A549 (cell line): ENCODE measurements around the gene TTC1. TPM values are rescaled to one million over a fixed set of nuclear protein-coding genes. Genes with fewer than 3 reads are reported as not detected.
A peak's percentile ranks its signal among the peaks of the same experiment; 100 is the strongest.

Experiments
- ATAC-seq, 2 experiments: fragments of 200-7000 bp in 1 of 2; fragments of >200 bp in 1 of 2; cut with Nextera tagmentation in 1 of 2; cut with Tn5 transposase in 1 of 2; 3 replicates each; pipeline versions ENCODE4 v1.8.0 to v1.9.1; 2018 to 2020; ENCODE audit warnings: mild to moderate bottlenecking in 1 of 2, moderate library complexity in 1 of 2
- CTCF ChIA-PET: fragments of 300-600 bp; sonication (Branson Sonifier 250); formaldehyde crosslinking; extraction: SDS; loops from one replicate; lab custom pipeline; 2021; ENCODE audit warnings: antibody characterized with exemption, inconsistent platforms; lab: Yijun Ruan, JAX
- POLR2A ChIA-PET: fragments of 350-600 bp; formaldehyde crosslinking; extraction: SDS; loops from one replicate; lab custom pipeline; 2021; ENCODE audit warnings: antibody characterized with exemption, inconsistent platforms; lab: Yijun Ruan, JAX
- DNase-seq, 2 experiments: peaks; one replicate each; pipeline versions ENCODE4 v3.0.0 to v3.0.0-alpha.2; 2011 to 2016; ENCODE audit warnings: low read depth in 1 of 2, low spot score in 1 of 2
- FAIRE-seq: peaks from 2 replicates; lab custom pipeline; 2011; peaks lifted over from hg19 to GRCh38; lab: Jason Lieb, UNC
- H3K27ac ChIP-seq, 2 experiments: fragments of >200 bp; sonication (Bioruptor Twin); formaldehyde crosslinking; 3 replicates each; pipeline ENCODE4 v1.5.1; 2016 to 2017
- H3K4me1 ChIP-seq: fragments of >200 bp; sonication (Bioruptor Twin); formaldehyde crosslinking; 3 replicates; pipeline ENCODE4 v1.6.1; 2016
- H3K4me2 ChIP-seq: fragments of >200 bp; sonication (Bioruptor Twin); formaldehyde crosslinking; 3 replicates; pipeline ENCODE4 v1.6.1; 2016
- H3K4me3 ChIP-seq: fragments of >200 bp; sonication (Bioruptor Twin); formaldehyde crosslinking; 3 replicates; pipeline ENCODE4 v1.5.1; 2016
- H3K9me3 ChIP-seq: fragments of >200 bp; sonication (Bioruptor Twin); formaldehyde crosslinking; 3 replicates; pipeline ENCODE4 v1.6.1; 2016
- CBX8 ChIP-seq: fragments of 200-600 bp; sonication (generic); IDR thresholded peaks from 2 replicates; pipeline ENCODE4 v1.6.1; 2016
- CHD4 ChIP-seq: fragments of 200-600 bp; sonication (generic); IDR thresholded peaks from 2 replicates; pipeline ENCODE4 v1.6.1; 2016; ENCODE audit warnings: antibody characterized with exemption, mild to moderate bottlenecking, borderline replicate concordance
- EHF ChIP-seq: fragments of 250-450 bp; sonication (Bioruptor Pico); IDR thresholded peaks from 2 replicates; pipeline ENCODE4 v1.5.0; 2020; ENCODE audit warnings: mild to moderate bottlenecking
- EP300 ChIP-seq, 2 experiments: fragments of >200 bp; sonication (Bioruptor Twin); formaldehyde crosslinking; IDR thresholded peaks; 2 replicates in 1 of 2; 3 replicates in 1 of 2; pipeline ENCODE4 v1.6.1; 2016 to 2017
- ESRRA ChIP-seq: fragments of 150-350 bp; IDR thresholded peaks from 2 replicates; pipeline ENCODE4 v1.6.1; 2014; ENCODE audit warnings: mild to moderate bottlenecking, low read length, borderline replicate concordance
- FOSB ChIP-seq: fragments of 250-450 bp; sonication (Bioruptor Pico); IDR thresholded peaks from 2 replicates; pipeline ENCODE4 v1.5.0; 2020; ENCODE audit warnings: mild to moderate bottlenecking, moderate library complexity
- FOSL2 ChIP-seq, 2 experiments: fragments of 450-650 bp in 1 of 2; fragments of >200 bp in 1 of 2; sonication (Bioruptor Twin) in 1 of 2; formaldehyde crosslinking; IDR thresholded peaks; 2 replicates each; pipeline versions ENCODE4 v1.5.0 to v1.6.1; 2016 to 2020; ENCODE audit warnings: mild to moderate bottlenecking in 1 of 2, moderate library complexity in 1 of 2
- FOXS1 ChIP-seq: fragments of 250-450 bp; sonication (Bioruptor Pico); IDR thresholded peaks from 2 replicates; pipeline ENCODE4 v1.5.0; 2020; ENCODE audit warnings: mild to moderate bottlenecking, moderate library complexity
- HMGXB4 ChIP-seq: fragments of 250-450 bp; sonication (Bioruptor Pico); IDR thresholded peaks from 2 replicates; pipeline ENCODE4 v1.5.0; 2021; ENCODE audit warnings: mild to moderate bottlenecking, moderate library complexity, borderline replicate concordance
- JUN ChIP-seq, 2 experiments: fragments of >200 bp; sonication (Bioruptor Twin); formaldehyde crosslinking; IDR thresholded peaks; 2 replicates in 1 of 2; 3 replicates in 1 of 2; pipeline ENCODE4 v1.6.1; 2016 to 2017
- KDM1A ChIP-seq: fragments of 200-600 bp; sonication (generic); IDR thresholded peaks from 2 replicates; pipeline ENCODE4 v1.6.1; 2016; ENCODE audit warnings: low read depth, mild to moderate bottlenecking
- MAFK ChIP-seq: fragments of 450-650 bp; IDR thresholded peaks from 2 replicates; pipeline ENCODE4 v1.6.1; 2014; ENCODE audit not compliant: partially characterized antibody
- NFE2L2 ChIP-seq: fragments of 150-350 bp; conservative IDR thresholded peaks from 2 replicates; pipeline ENCODE4 v1.6.1; 2014; ENCODE audit warnings: low read length
- NPAS2 ChIP-seq: fragments of 250-450 bp; sonication (Bioruptor Pico); IDR thresholded peaks from 2 replicates; pipeline ENCODE4 v1.8.0; 2022; ENCODE audit warnings: mild to moderate bottlenecking, moderate library complexity, borderline replicate concordance
- POLR2A ChIP-seq: IDR thresholded peaks from 2 replicates; pipeline ENCODE4 v1.6.1; 2012; ENCODE audit warnings: mild to moderate bottlenecking, low read length
- RAD21 ChIP-seq, 2 experiments: fragments of >200 bp in 1 of 2; sonication (Bioruptor Twin) in 1 of 2; formaldehyde crosslinking in 1 of 2; IDR thresholded peaks in 1 of 2; conservative IDR thresholded peaks in 1 of 2; 2 replicates in 1 of 2; 3 replicates in 1 of 2; pipeline ENCODE4 v1.6.1; 2012 to 2018; ENCODE audit warnings: inconsistent platforms in 1 of 2
- ZC3H11A ChIP-seq: fragments of 450-650 bp; IDR thresholded peaks from 2 replicates; pipeline ENCODE4 v1.6.1; 2014; ENCODE audit warnings: antibody characterized with exemption, mild to moderate bottlenecking
- ZNF302 ChIP-seq: fragments of 250-450 bp; sonication (Bioruptor Pico); IDR thresholded peaks from 2 replicates; pipeline ENCODE4 v1.9.0; 2021; ENCODE audit warnings: inconsistent platforms, mild to moderate bottlenecking, moderate library complexity
- WGBS: methylation state at CpG from one replicate; pipeline ENCODE4 v1.1.6; 2017; ENCODE audit errors: missing lambda C conversion rate; 5-methylcytosine and 5-hydroxymethylcytosine counted together
- polyA plus RNA-seq, 4 experiments: library from polyadenylated mRNA; depleted of rRNA in 3 of 4; stranded (reverse); fragments of >200 nt; fragmentation: RNase III in 1 of 4; extraction: RNeasy Plus Mini Kit Qiagen cat#74134 plus additional on column Dnase treatment in 1 of 4; gene quantifications; 2 replicates in 3 of 4; 3 replicates in 1 of 4; pipeline ENCODE4 v1.2.3, GENCODE V29; 2011 to 2017
- TF ChIP-seq, protein P1 (sequence below): fragments of >200 bp; sonication (Bioruptor Twin); formaldehyde crosslinking; IDR thresholded peaks from 2 replicates; pipeline ENCODE4 v1.6.1; 2016
- TF ChIP-seq, protein P2 (sequence below): IDR thresholded peaks from 2 replicates; pipeline ENCODE4 v1.6.1; 2012

The TTC1 gene
- polyA plus RNA-seq, 2 of the 4 experiments (the other 2 are of a cell fraction) = 64.9 to 79.7 TPM

DNA sequence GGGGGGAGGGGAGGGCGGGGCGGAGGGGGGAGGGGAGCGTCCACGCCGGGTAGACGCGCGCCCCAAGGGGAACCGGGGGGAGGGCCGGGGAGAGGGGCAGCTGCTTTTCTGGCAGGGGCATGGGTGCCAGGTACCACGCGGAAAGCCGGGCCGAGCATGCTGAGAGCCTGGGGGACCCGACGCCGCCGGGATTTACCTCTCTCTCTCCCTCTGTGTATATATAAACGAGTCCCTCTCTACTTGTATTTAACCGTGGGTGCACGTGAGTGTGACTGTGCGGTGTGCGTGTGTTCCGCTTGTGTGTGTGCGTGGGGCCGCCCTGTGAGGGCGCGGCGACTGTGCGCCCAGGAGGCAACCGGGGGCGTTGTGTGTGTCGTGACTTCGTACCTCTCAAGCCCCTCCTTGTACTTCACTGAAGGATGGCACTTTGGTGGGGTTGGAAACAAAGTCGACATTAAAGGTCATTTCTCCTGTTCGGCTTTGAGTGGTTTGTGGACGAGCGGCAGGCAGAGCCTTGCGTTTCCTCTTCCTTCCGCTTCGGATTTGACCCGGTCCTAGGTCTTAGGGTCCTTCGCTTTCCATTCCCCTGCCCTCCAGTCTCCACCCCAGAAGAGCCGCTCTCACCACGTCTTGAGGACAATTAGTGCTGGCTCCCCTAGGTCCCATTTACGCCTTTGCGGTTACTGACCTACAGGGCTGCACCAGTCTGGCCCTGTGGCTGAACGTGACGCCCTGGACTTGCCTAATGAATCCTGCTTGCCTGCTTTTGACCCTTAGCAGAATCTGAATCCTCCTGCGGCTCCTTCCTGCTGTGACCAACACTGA is 36.2 kb upstream of the TTC1 start:
- Histone ChIP-seq H3K4me3 (no peak overlapping the region), H3K9me3 (no peaks in the 10 kb centered on the region), H3K4me2 (no peak overlapping the region), H3K4me1 (peaks cover 17% of the 10 kb centered on the region), H3K27ac (no peak overlapping the region)
- ATAC-seq = no peak
- no peak for TF ChIP-seq POLR2A
- TF ChIP-seq CBX8 = no peak
- TF ChIP-seq KDM1A = no peak
- TF ChIP-seq NFE2L2 = no peak
- no peak for TF ChIP-seq ZNF302
- no peak for TF ChIP-seq CHD4
- TF ChIP-seq FOSB = no peak
- TF ChIP-seq JUN (IDR thresholded peaks at IDR 0.05) = no peak
- TF ChIP-seq EP300 (IDR thresholded peaks at IDR 0.05) = no peak
- TF ChIP-seq, protein P1, sequence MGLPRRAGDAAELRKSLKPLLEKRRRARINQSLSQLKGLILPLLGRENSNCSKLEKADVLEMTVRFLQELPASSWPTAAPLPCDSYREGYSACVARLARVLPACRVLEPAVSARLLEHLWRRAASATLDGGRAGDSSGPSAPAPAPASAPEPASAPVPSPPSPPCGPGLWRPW = no peak
- no peak for TF ChIP-seq HMGXB4 (CRISPR knock-in tag)
- ChIA-PET POLR2A (no interaction called here), CTCF (interaction anchor here (1.0 to 1.9 kb wide), 3 partner anchors 14 to 529 kb away, joined by 3 to 12 read pairs (median 4); no protein-coding TSS in a partner anchor)
- no peak for DNase-seq
- 93% methylated on average over 40 of the region's 50 CpGs for WGBS
- no peak for FAIRE-seq

GRCh38 chr5:159975462-159976019 is 33.4 kb upstream of the TTC1 start:
- ATAC-seq = peak; percentile 68 to 88; a peak in 5 of 6 replicates
- peak; percentile 26 to 52 for DNase-seq
- POLR2A ChIA-PET = no interaction called here
- no peak overlapping the region for H3K4me3 ChIP-seq
- no peak overlapping the region for H3K27ac ChIP-seq
- H3K4me2 ChIP-seq = no peak overlapping the region
- peaks cover 13% of the 10 kb centered on the region for H3K4me1 ChIP-seq
- no peak for TF ChIP-seq ZC3H11A
- TF ChIP-seq FOSL2 (IDR thresholded peaks at IDR 0.05) = no peak
- TF ChIP-seq FOSL2 (CRISPR knock-in tag; IDR thresholded peaks at IDR 0.05) = no peak
- no peak for TF ChIP-seq NFE2L2
- TF ChIP-seq, protein P2, sequence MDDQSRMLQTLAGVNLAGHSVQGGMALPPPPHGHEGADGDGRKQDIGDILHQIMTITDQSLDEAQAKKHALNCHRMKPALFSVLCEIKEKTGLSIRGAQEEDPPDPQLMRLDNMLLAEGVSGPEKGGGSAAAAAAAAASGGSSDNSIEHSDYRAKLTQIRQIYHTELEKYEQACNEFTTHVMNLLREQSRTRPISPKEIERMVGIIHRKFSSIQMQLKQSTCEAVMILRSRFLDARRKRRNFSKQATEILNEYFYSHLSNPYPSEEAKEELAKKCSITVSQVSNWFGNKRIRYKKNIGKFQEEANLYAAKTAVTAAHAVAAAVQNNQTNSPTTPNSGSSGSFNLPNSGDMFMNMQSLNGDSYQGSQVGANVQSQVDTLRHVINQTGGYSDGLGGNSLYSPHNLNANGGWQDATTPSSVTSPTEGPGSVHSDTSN = no peak
- no peak for TF ChIP-seq NPAS2 (CRISPR knock-in tag)
- TF ChIP-seq RAD21 (conservative IDR thresholded peaks at IDR 0.05 in 1 of 2, IDR thresholded peaks at IDR 0.05 in 1 of 2) = 0 out of 5 replicates have a peak, but pooled peaks of 1 of the 2 experiments have one; percentile 3
- no peak for TF ChIP-seq FOXS1 (CRISPR knock-in tag)
- TF ChIP-seq EHF (CRISPR knock-in tag) = no peak
- no peaks in the 10 kb centered on the region for H3K9me3 ChIP-seq
- 75% methylated on average over 2 of the region's 2 CpGs for WGBS
- no peak for FAIRE-seq
- CTCF ChIA-PET = interaction anchor here (1.6 to 4.6 kb wide), 2 partner anchors 11 to 689 kb away, joined by 3 to 34 read pairs; no protein-coding TSS in a partner anchor

- no peaks in the 10 kb centered on the region for H3K9me3 ChIP-seq
- FAIRE-seq = no peak
- H3K4me3 ChIP-seq = no peak overlapping the region
- DNase-seq = no peak
- H3K4me1 ChIP-seq = peaks cover 3% of the 10 kb centered on the region; the same call in 1 of the 3 replicates
- H3K4me2 ChIP-seq = no peak overlapping the region
- no peak for ATAC-seq
- ChIA-PET POLR2A (no interaction called here), CTCF (interaction anchor here (1.3 to 4.6 kb wide), 3 partner anchors 10 to 690 kb away, joined by 3 to 34 read pairs (median 3); no protein-coding TSS in a partner anchor)
- TF ChIP-seq ESRRA = no peak
- peak; percentile 55 for TF ChIP-seq MAFK
- TF ChIP-seq ZC3H11A = no peak
- 92% methylated on average over 3 of the region's 3 CpGs for WGBS
- H3K27ac ChIP-seq = no peak overlapping the region
Measured at GRCh38 chr5:159976921-159977320, 32.0 kb upstream of the TTC1 start.
